Tibial nerve (tissue), 4 donors: ENCODE results near the gene RYR3.

Experiments used
- EP300 ChIP-seq, 2 donors: sonication (generic); formaldehyde crosslinking; IDR thresholded peaks; one replicate each; pipeline ENCODE4 v1.6.1; 2017; ENCODE audit warnings: antibody characterized with exemption in 2 of 2, mild to moderate bottlenecking in 1 of 2
- POLR2A ChIP-seq, 2 donors: fragments of 450-650 bp; IDR thresholded peaks; one replicate each; pipeline ENCODE4 v1.6.1; 2017; ENCODE audit warnings: antibody characterized with exemption in 2 of 2, mild to moderate bottlenecking in 2 of 2, moderate library complexity in 2 of 2
- TF ChIP-seq, protein P1 (sequence below), 5 experiments: fragments of 200-600 bp in 3 of 5; fragments of 450-650 bp in 2 of 5; sonication (generic) in 3 of 5; IDR thresholded peaks; one replicate each; pipeline ENCODE4 v1.5.1; 2016 to 2019; ENCODE audit warnings: antibody characterized with exemption in 5 of 5, mild to moderate bottlenecking in 3 of 5, moderate library complexity in 2 of 5

- TF ChIP-seq, protein P1, sequence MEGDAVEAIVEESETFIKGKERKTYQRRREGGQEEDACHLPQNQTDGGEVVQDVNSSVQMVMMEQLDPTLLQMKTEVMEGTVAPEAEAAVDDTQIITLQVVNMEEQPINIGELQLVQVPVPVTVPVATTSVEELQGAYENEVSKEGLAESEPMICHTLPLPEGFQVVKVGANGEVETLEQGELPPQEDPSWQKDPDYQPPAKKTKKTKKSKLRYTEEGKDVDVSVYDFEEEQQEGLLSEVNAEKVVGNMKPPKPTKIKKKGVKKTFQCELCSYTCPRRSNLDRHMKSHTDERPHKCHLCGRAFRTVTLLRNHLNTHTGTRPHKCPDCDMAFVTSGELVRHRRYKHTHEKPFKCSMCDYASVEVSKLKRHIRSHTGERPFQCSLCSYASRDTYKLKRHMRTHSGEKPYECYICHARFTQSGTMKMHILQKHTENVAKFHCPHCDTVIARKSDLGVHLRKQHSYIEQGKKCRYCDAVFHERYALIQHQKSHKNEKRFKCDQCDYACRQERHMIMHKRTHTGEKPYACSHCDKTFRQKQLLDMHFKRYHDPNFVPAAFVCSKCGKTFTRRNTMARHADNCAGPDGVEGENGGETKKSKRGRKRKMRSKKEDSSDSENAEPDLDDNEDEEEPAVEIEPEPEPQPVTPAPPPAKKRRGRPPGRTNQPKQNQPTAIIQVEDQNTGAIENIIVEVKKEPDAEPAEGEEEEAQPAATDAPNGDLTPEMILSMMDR (IDR thresholded peaks at IDR 0.05): no peak
- TF ChIP-seq POLR2A (IDR thresholded peaks at IDR 0.05) (no peak), EP300 (IDR thresholded peaks at IDR 0.05) (no peak)
Observed at GRCh38 chr15:33623010-33623409, 312.2 kb downstream of the RYR3 start.
